Colonic mucosa (tissue), 4 donors: ENCODE measurements around the gene ST3GAL3. TPM values are rescaled to one million over a fixed set of nuclear protein-coding genes. Genes with fewer than 3 reads are reported as not detected.
"Not testable (repeated sequence)": the region's sequence is repeated elsewhere in the genome, so short reads cannot be mapped to it uniquely, and the experiment has no call there.

Source experiments
- DNase-seq: peaks from one replicate; pipeline ENCODE4 v3.0.0-alpha.2; 2020
- H3K27ac ChIP-seq: fragments of 200-600 bp; one replicate; pipeline ENCODE4 v1.8.0; 2021
- H3K27me3 ChIP-seq: fragments of 200-600 bp; one replicate; pipeline ENCODE4 v1.8.0; 2021
- H3K36me3 ChIP-seq: fragments of 200-600 bp; one replicate; pipeline ENCODE4 v1.8.0; 2021
- H3K4me1 ChIP-seq: fragments of 200-600 bp; one replicate; pipeline ENCODE4 v1.8.0; 2021; ENCODE audit warnings: mild to moderate bottlenecking
- H3K4me3 ChIP-seq: fragments of 200-600 bp; one replicate; pipeline ENCODE4 v1.8.0; 2021
- H3K9ac ChIP-seq, 2 donors: one replicate each; pipeline ENCODE4 v1.7.0; 2013; ENCODE audit warnings: control low read depth in 2 of 2, low read depth in 2 of 2, low read length in 2 of 2
- H3K9me3 ChIP-seq: fragments of 200-600 bp; one replicate; pipeline ENCODE4 v1.8.0; 2021
- CTCF ChIP-seq: fragments of 200-600 bp; IDR thresholded peaks from one replicate; pipeline ENCODE4 v1.8.0; 2022; ENCODE audit warnings: antibody characterized with exemption, mild to moderate bottlenecking
- intact Hi-C: fragments of 100-400 bp; cut with DNase I; formaldehyde crosslinking; loops from one replicate; pipeline ENCODE4 v1.14.1; 2022
- total RNA-seq, 2 donors: library from RNA; stranded (reverse); fragmentation: NEBNext Ultra II Directional in 1 of 2; extraction: Animal tissue kit (Norgen Biotek cat#: 25700) in 1 of 2; gene quantifications; one replicate each; pipeline ENCODE4 v1.2.1, GENCODE V29; 2021
- donor health status: healthy.
- donor health status: DM: no; HTN: no; CAD: no.
- donor health status: DM: no; HTN: no; CAD: no.

The ST3GAL3 gene
- total RNA-seq, 2 donors from 2014 or later: 5.1 to 6.0 TPM

- no peaks in the 10 kb centered on the region for H3K4me1 ChIP-seq
- no peak for DNase-seq
- H3K27me3 ChIP-seq: no peaks in the 10 kb centered on the region
- TF ChIP-seq CTCF: no peak
- H3K4me3 ChIP-seq: no peak overlapping the region
- no peaks in the 10 kb centered on the region for H3K9me3 ChIP-seq
- no peak overlapping the region for H3K9ac ChIP-seq
- no peak overlapping the region for H3K27ac ChIP-seq
- intact Hi-C loops: no loop called here
- H3K36me3 ChIP-seq: no peaks in the 10 kb centered on the region
Observed at GRCh38 chr1:43830802-43831201, 123.5 kb downstream of the ST3GAL3 start.

GRCh38 chr1:43831851-43832250 lies 124.5 kb downstream of the ST3GAL3 start:
- H3K9me3 ChIP-seq: no peaks in the 10 kb centered on the region
- no peak overlapping the region for H3K4me3 ChIP-seq
- H3K4me1 ChIP-seq: peaks cover 4% of the 10 kb centered on the region
- intact Hi-C loops: no loop called here
- H3K27ac ChIP-seq: no peak overlapping the region
- H3K36me3 ChIP-seq: no peaks in the 10 kb centered on the region
- H3K9ac ChIP-seq: no peak overlapping the region
- no peaks in the 10 kb centered on the region for H3K27me3 ChIP-seq
- no peak for DNase-seq
- TF ChIP-seq CTCF: no peak

GRCh38 chr1:43832255-43832654 lies 124.9 kb downstream of the ST3GAL3 start:
- Histone ChIP-seq H3K27me3 (no peaks in the 10 kb centered on the region), H3K9me3 (no peaks in the 10 kb centered on the region), H3K4me3 (no peak overlapping the region), H3K4me1 (peaks cover 4% of the 10 kb centered on the region), H3K27ac (no peak overlapping the region), H3K9ac (no peak overlapping the region), H3K36me3 (no peaks in the 10 kb centered on the region)
- no peak for DNase-seq
- no peak for TF ChIP-seq CTCF
- intact Hi-C loops: no loop called here

DNA sequence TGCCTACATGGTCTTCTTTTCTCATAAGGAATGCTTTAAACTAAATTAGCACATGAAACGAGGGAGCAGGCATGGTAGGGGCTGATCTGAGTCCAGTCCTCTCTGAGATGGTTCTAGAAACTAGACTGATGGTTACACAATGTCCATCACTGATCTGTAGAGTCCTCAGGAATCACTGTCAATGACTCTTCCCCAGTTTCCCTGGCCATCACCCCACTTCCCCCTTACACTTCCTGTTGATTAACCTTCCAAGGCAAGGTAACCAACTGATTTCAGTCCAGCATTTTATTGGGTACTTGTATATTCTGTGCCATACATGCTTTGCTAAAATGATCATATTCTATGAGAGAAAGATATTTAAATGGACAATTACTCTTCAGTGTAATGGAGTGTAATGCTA lies 125.7 kb downstream of the ST3GAL3 start:
- intact Hi-C loops: no loop called here
- H3K36me3 ChIP-seq: no peaks in the 10 kb centered on the region
- H3K4me1 ChIP-seq: peaks cover 4% of the 10 kb centered on the region
- H3K9ac ChIP-seq: no peak overlapping the region
- no peaks in the 10 kb centered on the region for H3K27me3 ChIP-seq
- TF ChIP-seq CTCF: no peak
- H3K9me3 ChIP-seq: no peaks in the 10 kb centered on the region
- no peak for DNase-seq
- no peak overlapping the region for H3K4me3 ChIP-seq
- no peak overlapping the region for H3K27ac ChIP-seq

DNA sequence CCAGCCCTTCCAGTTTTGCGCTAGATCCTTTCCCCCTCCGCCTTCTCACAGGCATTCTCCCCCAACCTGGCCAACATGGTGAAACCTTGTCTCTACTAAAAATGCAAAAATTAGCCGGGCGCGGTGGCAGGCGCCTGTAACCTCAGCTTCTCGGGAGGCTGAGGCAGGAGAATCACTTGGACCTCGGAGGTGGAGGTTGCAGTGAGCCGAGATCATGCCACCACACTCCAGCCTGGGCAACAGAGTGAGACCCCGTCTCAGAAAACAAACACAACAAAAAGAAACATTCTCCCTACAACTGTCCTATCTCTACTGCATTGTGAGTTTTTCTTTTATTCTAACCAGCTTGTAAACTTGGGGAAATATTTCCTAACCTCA lies 126.6 kb downstream of the ST3GAL3 start:
- not testable (repeated sequence) for H3K9ac ChIP-seq, H3K27me3 ChIP-seq

DNA sequence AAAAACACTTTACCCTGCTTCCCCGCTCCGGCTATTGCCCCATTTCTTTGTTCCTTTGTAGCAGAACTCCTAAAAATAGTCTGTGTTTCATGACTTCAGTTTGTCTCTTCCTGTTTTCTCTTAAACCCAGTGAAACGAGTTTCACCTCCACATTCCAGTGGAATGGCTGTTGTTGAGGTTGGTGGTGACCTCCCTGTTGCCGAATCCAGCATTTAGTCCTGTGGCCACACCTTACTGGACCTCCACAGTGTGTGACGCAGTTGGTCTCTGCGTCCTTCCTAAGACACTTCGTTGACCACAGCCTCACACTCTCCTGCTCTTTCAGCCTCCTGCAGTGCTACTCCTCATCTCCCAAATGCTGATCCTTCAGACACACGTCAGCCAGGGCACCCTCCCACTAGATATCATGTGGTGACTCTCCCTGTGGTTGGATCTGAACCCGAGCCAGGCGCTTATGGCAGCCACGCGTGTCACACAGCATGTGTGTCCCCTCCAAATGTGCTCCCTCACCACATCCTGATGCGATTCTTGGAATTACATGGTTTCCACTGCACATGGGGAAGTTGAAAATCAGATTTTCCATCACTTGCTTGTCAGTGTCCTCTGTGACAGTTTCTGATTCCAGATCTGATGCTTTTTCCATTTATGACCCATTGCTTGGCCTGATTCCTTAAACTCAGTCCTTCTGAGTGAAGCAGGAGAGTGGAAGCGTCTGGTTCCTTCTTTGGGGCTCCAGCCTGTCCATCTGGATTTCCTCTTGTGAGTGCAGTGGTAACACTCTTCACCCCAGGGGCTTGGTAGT lies 127.1 kb downstream of the ST3GAL3 start:
- H3K9ac ChIP-seq: peak overlapping the region; percentile 15 to 39
- H3K36me3 ChIP-seq: no peaks in the 10 kb centered on the region
- no peaks in the 10 kb centered on the region for H3K9me3 ChIP-seq
- H3K4me3 ChIP-seq: no peak overlapping the region
- H3K27ac ChIP-seq: peak overlapping the region; percentile 8
- TF ChIP-seq CTCF: no peak
- H3K4me1 ChIP-seq: peaks cover 4% of the 10 kb centered on the region
- intact Hi-C loops: no loop called here
- no peaks in the 10 kb centered on the region for H3K27me3 ChIP-seq
- DNase-seq: no peak

More for the DNA sequence above, 126.6 kb downstream of the ST3GAL3 start:
- H3K9me3 ChIP-seq, H3K27ac ChIP-seq, H3K4me1 ChIP-seq, H3K4me3 ChIP-seq, H3K36me3 ChIP-seq, intact Hi-C loops, DNase-seq: not testable (repeated sequence)
